ENCODE results near the gene ZW10.

The ZW10 gene

DNA sequence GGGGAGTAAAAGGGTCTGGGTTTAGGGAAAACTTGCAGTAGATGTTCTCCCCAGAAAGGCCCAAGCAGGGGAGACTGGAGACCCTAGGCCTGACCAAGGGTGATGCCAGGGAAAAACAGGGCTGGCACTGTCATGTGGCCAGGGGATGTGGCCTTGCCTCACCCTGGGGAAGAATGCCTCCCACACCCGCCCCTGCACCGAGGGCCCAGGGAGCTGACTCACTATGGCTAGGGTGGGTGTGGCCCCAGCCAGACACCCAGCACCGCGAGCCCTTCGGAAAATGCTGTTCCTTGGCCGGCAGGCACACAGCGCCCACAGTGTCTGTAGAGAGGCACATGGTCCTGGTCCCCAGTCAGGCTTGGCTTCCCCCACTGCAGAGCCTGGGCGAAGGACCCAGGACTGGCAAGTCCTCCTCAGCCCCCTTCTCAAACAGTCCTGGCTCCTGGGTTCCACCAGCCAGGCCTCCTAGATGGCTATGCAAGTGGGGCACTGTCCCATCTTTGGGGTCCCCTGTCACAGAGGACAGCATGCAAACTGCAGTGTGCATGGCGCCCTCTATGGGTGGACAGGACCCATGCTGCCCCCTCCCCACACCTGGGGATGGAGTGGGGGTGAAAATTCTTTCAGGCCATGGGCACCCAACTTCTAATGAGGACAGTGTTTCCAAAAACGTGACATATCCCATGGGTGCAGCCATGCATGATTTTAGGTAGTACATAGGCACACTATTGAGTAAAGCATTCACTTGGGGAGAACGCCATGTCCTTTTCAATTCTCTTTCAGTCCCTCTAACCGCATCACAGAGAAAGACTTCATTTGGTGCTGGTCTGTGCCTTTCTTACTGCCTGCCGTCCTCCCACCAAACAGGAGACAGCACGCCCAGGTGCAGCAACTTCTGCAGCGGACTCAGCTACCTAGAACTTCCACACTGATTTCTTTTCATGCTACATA, 82.6 kb downstream of the ZW10 start:
- no peak overlapping the region for H3K4me3 ChIP-seq (ENCODE audit: low read depth, low read length)
- TF ChIP-seq, protein P1, sequence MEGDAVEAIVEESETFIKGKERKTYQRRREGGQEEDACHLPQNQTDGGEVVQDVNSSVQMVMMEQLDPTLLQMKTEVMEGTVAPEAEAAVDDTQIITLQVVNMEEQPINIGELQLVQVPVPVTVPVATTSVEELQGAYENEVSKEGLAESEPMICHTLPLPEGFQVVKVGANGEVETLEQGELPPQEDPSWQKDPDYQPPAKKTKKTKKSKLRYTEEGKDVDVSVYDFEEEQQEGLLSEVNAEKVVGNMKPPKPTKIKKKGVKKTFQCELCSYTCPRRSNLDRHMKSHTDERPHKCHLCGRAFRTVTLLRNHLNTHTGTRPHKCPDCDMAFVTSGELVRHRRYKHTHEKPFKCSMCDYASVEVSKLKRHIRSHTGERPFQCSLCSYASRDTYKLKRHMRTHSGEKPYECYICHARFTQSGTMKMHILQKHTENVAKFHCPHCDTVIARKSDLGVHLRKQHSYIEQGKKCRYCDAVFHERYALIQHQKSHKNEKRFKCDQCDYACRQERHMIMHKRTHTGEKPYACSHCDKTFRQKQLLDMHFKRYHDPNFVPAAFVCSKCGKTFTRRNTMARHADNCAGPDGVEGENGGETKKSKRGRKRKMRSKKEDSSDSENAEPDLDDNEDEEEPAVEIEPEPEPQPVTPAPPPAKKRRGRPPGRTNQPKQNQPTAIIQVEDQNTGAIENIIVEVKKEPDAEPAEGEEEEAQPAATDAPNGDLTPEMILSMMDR (IDR thresholded peaks at IDR 0.05; ENCODE audit: control insufficient read depth, extremely low read depth, insufficient read depth), result peak; percentile 50
- DNase-seq (ENCODE audit: low read depth), result no peak

DNA sequence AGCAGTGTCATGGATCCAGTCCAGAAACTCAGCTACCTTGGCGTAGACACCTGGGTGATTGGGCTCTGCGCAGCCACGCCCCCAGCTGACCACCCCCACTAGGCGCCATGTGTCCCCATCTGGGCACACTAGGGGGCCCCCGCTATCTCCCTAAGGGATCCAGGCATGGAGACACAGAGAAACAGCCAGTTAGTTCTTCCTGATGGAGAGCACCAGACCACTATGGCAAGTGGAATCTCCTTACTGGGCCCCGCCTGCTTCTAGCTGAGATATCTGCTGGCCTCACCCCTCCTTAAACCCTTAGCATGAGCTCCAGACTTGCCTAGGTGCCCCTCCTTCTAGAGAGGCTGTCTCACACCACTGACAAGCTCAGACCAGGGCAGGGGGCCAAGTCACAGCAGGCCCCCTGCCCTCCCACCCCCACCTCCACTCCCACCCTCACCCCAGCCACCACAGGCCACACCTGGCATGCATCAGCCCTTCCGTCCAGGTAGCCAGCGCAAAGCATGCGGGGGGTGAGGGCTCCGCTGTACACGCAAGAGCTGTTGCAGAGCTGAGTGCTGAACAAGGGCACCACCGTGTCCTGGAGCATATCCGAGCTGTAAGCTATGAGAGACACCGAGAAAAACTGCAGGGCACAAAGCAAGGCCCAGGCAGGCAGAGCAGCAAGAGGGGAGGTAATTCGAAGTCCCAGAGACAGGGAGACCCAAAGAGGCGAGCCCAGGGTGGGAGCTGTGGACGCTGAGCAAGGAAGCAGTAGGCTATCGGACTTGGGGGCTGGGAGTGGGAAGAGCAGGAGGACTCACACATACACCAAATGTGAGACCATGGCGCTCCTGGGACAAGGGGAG, 83.5 kb downstream of the ZW10 start:
- H3K4me3 ChIP-seq (ENCODE audit: low read depth, low read length), result no peak overlapping the region
- TF ChIP-seq, protein P1 (IDR thresholded peaks at IDR 0.05; ENCODE audit: control insufficient read depth, extremely low read depth, insufficient read depth), result no peak
- DNase-seq (ENCODE audit: low read depth), result no peak

DNA sequence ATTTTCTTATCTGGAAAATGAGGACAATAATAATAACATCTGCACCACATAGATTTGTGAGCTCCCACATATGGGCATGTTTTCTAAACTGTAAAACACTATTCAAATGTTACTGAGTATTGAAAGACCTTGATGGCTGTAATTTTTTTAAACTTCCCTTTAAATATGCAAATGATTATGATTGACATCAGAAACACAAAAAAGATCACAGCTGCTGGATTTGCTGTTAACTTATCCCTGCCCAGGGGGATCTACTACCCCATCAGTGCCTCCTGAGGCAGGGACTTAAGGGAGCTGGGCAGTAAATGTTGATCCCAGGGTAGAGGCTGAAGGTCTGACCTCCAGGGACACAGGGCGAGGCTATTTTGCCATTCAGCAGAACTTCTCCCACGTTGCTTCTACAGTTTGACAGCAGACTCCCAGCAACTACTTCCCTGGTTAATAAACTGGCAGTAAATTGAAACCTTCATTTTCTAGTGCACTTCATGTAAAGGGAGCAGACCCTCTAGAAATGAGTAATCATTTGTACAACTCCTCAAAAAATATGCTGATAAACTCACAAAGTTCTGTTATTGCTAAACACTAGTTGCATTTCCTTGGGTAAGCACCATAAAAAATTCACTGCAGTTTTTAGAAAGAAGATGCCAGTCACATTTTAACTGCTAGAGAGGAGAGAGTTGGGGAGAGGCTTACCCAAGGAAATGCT, 87.7 kb downstream of the ZW10 start:
- no peak for DNase-seq (ENCODE audit: low read depth)
- no peak overlapping the region for H3K4me3 ChIP-seq (ENCODE audit: low read depth, low read length)
- TF ChIP-seq, protein P1 (IDR thresholded peaks at IDR 0.05; ENCODE audit: control insufficient read depth, extremely low read depth, insufficient read depth), result no peak

DNA sequence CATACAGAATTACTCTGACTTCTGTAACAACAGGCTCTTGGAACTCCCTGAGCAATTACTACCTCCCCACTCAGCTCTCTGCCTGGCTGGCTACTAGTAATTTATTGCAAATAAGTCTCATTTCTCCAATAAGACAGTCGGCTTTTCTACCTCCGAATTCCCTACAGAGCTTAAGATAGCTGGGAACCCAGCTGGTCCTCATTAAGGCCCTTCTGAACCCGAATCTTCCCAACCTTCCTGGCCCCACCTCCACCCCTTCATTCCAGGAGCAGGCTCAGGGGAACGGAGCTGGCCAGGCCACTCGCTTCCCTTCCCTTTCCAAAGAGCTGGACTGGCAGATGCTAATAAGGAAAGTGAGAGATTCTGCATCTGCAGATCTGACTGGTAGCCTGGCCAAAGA, 89.0 kb downstream of the ZW10 start:
- no peak for DNase-seq (ENCODE audit: low read depth)
- no peak overlapping the region for H3K4me3 ChIP-seq (ENCODE audit: low read depth, low read length)
- TF ChIP-seq, protein P1 (IDR thresholded peaks at IDR 0.05; ENCODE audit: control insufficient read depth, extremely low read depth, insufficient read depth), result no peak

DNA sequence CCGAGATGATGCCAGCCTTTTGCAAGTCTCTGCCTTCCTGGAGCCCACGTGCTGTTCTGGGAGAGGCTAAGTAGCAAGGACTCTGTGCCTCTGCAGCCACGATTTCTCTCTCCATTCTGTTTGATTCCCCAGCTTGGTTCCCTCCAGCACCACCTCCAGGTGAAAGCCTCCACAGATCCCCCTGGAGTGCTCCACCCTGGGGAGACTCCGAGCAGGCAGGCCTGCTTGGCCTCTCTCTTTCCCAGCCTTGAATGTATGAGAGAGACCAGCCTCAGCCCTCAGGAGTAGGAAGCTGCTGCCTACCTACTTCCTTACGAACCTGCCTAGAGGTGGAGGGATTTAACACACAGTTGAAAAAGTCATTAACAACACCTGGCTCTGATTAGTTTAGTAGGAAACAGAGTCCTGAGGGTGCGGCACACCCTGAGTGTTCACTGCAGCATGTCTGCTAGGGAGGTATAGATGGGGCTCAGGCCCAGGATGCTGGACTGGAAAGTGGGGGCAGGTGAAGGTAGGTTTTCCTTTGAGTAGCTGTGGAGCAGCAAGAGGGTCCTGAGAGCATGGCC, 89.9 kb downstream of the ZW10 start:
- H3K4me3 ChIP-seq (ENCODE audit: low read depth, low read length), result no peak overlapping the region
- TF ChIP-seq, protein P1 (IDR thresholded peaks at IDR 0.05; ENCODE audit: control insufficient read depth, extremely low read depth, insufficient read depth), result no peak

More for the DNA sequence above, 89.9 kb downstream of the ZW10 start:
- no peak for DNase-seq (ENCODE audit: low read depth)
